ENCODE data around the gene DMRT3. TPM values are rescaled to one million over a fixed set of nuclear protein-coding genes. Genes with fewer than 3 reads are reported as not detected.
A peak's percentile ranks its signal among the peaks of the same experiment; 100 is the strongest.
"Not testable (repeated sequence)": the region's sequence is repeated elsewhere in the genome, so short reads cannot be mapped to it uniquely, and the experiment has no call there.

The DMRT3 gene
- total RNA-seq, 1 experiment from 2014 or later: not detected

DNA sequence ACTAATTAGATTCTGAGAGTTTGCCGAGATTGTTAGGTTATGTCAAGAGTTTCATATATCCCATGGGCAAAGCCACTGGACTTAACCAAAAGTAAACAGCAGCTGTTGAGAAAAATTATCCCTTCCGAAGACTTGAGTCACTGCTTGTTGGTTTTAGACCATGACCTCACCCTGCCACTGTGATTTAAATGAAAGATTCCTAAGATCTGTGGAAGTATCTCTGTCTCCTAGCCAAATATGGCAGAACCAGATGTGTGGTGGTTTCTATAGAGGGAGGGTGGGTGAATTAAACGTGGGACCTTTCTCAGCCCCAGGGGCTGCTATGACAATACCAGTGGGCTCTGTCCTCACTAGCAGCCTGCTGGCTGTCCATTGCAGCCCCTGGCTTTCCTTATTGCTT is 19.3 kb downstream of the DMRT3 start (continued):
- TF ChIP-seq ZBTB21 (CRISPR knock-in tag; IDR thresholded peaks at IDR 0.05; ENCODE audit: borderline replicate concordance): no peak

DNA sequence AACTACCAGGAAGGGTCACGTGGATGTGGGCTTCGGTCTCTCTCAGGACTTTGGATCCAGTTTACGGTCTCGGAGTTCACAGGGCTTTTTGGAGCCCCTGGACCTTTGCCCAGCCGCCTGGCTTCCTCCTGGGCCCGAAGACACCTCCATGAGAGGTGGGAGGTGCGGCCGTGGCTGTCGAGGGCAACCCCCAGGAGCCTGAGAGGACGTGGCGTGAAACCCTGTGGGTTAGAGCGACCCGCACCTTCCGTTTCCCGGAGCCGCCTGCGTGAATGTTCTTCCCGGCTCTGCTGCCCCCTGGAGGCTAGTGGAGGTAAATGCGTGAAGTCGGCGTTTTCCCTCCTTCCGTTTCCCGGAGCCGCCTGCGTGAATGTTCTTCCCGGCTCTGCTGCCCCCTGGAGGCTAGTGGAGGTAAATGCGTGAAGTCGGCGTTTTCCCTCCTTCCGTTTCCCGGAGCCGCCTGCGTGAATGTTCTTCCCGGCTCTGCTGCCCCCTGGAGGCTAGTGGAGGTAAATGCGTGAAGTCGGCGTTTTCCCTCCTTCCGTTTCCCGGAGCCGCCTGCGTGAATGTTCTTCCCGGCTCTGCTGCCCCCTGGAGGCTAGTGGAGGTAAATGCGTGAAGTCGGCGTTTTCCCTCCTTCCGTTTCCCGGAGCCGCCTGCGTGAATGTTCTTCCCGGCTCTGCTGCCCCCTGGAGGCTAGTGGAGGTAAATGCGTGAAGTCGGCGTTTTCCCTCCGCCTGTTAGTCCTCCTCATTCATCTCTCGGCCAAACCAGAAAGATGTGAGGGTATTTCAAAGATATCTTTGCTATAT is 22.1 kb downstream of the DMRT3 start:
- CTCF ChIA-PET: interaction anchor here (1.4 kb wide), 1 partner anchor 107 kb away, joined by 4 read pairs; no protein-coding TSS in a partner anchor
- H3K4me3 Mint-ChIP-seq, H3K27ac Mint-ChIP-seq, ATAC-seq, H3K4me1 Mint-ChIP-seq, POLR2A ChIA-PET: not testable (repeated sequence)
- Mint-ChIP-seq H3K36me3 (peaks cover 22% of the 10 kb centered on the region), H3K9me3 (peaks cover 53% of the 10 kb centered on the region), H3K27me3 (ENCODE audit: low read depth) (peaks cover 28% of the 10 kb centered on the region)
- DNase-seq (ENCODE audit: low spot score): peak; percentile 40
- TF ChIP-seq, protein P1, sequence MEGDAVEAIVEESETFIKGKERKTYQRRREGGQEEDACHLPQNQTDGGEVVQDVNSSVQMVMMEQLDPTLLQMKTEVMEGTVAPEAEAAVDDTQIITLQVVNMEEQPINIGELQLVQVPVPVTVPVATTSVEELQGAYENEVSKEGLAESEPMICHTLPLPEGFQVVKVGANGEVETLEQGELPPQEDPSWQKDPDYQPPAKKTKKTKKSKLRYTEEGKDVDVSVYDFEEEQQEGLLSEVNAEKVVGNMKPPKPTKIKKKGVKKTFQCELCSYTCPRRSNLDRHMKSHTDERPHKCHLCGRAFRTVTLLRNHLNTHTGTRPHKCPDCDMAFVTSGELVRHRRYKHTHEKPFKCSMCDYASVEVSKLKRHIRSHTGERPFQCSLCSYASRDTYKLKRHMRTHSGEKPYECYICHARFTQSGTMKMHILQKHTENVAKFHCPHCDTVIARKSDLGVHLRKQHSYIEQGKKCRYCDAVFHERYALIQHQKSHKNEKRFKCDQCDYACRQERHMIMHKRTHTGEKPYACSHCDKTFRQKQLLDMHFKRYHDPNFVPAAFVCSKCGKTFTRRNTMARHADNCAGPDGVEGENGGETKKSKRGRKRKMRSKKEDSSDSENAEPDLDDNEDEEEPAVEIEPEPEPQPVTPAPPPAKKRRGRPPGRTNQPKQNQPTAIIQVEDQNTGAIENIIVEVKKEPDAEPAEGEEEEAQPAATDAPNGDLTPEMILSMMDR (IDR thresholded peaks at IDR 0.05): peak; percentile 73

DNA sequence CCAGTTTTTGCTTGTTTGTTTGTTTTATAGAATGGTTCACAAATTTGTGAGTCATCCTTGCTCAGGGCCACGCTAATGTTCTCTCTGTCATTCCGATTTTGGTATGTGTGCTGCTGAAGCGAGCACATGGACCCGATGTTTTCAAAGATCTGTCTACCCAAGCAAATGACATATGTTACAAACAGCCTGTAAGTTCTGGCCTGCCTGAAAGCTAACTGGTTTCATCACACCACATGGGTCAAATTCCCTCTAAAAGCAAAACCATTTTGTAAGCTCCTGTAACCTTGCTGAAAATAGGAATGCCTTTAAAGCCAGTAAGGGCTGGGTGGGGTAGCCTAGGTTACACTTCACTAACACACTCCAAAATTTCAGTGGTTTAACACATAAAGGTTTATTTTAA is 25.4 kb downstream of the DMRT3 start:
- ChIA-PET POLR2A (no interaction called here), CTCF (interaction anchor here (2.1 kb wide), 1 partner anchor 108 kb away, joined by 10 read pairs; no protein-coding TSS in a partner anchor)
- Mint-ChIP-seq H3K4me3 (no peak overlapping the region), H3K27ac (no peak overlapping the region), H3K4me1 (peaks cover 3% of the 10 kb centered on the region), H3K27me3 (ENCODE audit: low read depth) (peaks cover 7% of the 10 kb centered on the region), H3K36me3 (peaks cover 22% of the 10 kb centered on the region), H3K9me3 (peaks cover 32% of the 10 kb centered on the region)
- TF ChIP-seq NR3C1 (CRISPR knock-in tag; conservative IDR thresholded peaks at IDR 0.05; ENCODE audit: low read depth) (no peak), MXD4 (CRISPR knock-in tag; IDR thresholded peaks at IDR 0.05; ENCODE audit: borderline replicate concordance) (no peak), ZNF416 (CRISPR knock-in tag; IDR thresholded peaks at IDR 0.05) (no peak), CREB1 (CRISPR knock-in tag; IDR thresholded peaks at IDR 0.05) (no peak), FOXK1 (CRISPR knock-in tag; IDR thresholded peaks at IDR 0.05) (no peak), ZNF263 (CRISPR knock-in tag; IDR thresholded peaks at IDR 0.05; ENCODE audit: low read depth) (no peak), ZNF396 (CRISPR knock-in tag; IDR thresholded peaks at IDR 0.05; ENCODE audit: borderline replicate concordance) (no peak), ZNF219 (CRISPR knock-in tag; IDR thresholded peaks at IDR 0.05; ENCODE audit: borderline replicate concordance) (no peak), ZNF317 (CRISPR knock-in tag; IDR thresholded peaks at IDR 0.05; ENCODE audit: borderline replicate concordance, low read depth) (no peak), SOX15 (CRISPR knock-in tag; IDR thresholded peaks at IDR 0.05) (no peak)
- TF ChIP-seq, protein P2, sequence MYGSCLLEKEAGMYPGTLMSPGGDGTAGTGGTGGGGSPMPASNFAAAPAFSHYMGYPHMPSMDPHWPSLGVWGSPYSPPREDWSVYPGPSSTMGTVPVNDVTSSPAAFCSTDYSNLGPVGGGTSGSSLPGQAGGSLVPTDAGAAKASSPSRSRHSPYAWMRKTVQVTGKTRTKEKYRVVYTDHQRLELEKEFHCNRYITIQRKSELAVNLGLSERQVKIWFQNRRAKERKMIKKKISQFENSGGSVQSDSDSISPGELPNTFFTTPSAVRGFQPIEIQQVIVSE (CRISPR knock-in tag; IDR thresholded peaks at IDR 0.05; ENCODE audit: borderline replicate concordance): no peak
- TF ChIP-seq, protein P3, sequence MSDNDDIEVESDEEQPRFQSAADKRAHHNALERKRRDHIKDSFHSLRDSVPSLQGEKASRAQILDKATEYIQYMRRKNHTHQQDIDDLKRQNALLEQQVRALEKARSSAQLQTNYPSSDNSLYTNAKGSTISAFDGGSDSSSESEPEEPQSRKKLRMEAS (CRISPR knock-in tag; IDR thresholded peaks at IDR 0.05): no peak
- TF ChIP-seq, protein P4, sequence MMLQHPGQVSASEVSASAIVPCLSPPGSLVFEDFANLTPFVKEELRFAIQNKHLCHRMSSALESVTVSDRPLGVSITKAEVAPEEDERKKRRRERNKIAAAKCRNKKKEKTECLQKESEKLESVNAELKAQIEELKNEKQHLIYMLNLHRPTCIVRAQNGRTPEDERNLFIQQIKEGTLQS (CRISPR knock-in tag; conservative IDR thresholded peaks at IDR 0.05): no peak
- ATAC-seq (no peak), DNase-seq (ENCODE audit: low spot score) (no peak)

DNA sequence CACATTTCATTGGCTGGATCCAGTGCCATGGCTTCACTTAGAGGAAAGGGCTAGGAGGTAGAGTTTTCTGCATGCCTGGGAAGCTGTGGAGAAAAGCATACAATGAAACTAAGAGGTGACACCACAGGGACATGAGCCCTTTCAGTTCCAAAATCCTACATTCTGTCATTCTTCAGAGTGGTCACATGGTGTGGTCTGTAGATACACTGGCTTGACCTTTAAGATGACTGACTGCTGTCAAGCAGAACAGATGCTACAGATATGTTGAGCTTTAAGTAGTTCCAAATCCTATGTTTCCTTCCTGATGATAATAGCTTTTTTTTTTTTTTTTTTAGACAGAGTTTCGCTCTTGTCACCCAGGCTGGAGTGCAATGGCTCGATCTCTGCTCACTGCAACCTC is 26.2 kb downstream of the DMRT3 start:
- ATAC-seq (no peak), DNase-seq (ENCODE audit: low spot score) (no peak)
- peaks cover 30% of the 10 kb centered on the region for H3K9me3 Mint-ChIP-seq
- TF ChIP-seq NR1H2 (CRISPR knock-in tag; IDR thresholded peaks at IDR 0.05): no peak
- no peak for TF ChIP-seq TEAD1 (CRISPR knock-in tag; IDR thresholded peaks at IDR 0.05)
- H3K36me3 Mint-ChIP-seq: peaks cover 17% of the 10 kb centered on the region
- H3K4me1 Mint-ChIP-seq: peaks cover 3% of the 10 kb centered on the region
- ChIA-PET CTCF (interaction anchor here (0.6 to 2.1 kb wide), 3 partner anchors 24 to 250 kb away, joined by 3 to 10 read pairs (median 6); no protein-coding TSS in a partner anchor), POLR2A (no interaction called here)
- no peak overlapping the region for H3K27ac Mint-ChIP-seq
- no peak overlapping the region for H3K4me3 Mint-ChIP-seq
- H3K27me3 Mint-ChIP-seq (ENCODE audit: low read depth): peaks cover 7% of the 10 kb centered on the region
